HG03571 (cell line): ENCODE measurements around the gene CNNM2.

Source experiments
- ATAC-seq: cut with Tn5 transposase; IDR thresholded peaks from one replicate; pipeline ENCODE4 v1.9.1; 2021; ENCODE audit not compliant: unreplicated experiment

CNNM2 gene

DNA sequence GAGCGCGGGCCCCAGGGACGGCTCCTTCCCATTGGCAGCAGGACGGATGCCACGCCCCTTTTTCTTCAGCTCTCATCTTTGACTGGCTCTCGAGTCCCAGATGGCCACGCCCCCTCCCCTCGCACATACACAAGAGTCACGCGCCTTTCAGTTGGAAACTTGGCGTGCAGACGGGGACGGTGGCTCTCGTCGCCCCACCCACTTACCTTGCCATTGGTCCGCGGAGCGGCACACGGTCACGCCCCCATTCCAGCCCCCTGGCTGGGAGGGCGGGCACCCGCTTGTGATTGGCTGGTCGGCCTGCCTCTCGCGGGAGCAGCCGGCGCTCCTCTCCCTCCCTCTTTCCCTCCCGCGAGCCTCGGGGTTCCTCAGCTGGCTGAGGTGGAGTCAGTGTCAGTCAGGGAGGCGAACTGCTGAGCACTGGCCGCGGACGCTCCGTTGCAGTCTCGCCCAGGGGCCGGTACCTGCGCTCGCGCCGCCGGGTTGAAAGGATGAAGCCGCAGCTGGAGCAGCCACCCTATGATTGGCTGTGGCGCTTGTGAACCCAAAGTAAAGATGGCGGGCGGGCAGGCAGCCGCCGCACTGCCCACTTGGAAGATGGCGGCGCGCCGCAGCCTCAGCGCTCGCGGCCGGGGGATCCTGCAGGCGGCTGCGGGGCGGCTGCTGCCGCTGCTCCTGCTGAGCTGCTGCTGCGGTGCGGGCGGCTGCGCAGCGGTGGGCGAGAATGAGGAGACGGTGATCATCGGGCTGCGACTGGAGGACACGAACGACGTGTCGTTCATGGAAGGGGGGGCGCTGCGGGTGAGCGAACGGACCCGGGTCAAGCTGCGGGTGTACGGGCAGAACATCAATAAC lies at the start of gene CNNM2:
Gene CNNM2, plus strand, starts transcription at position 333 of the 855 bp plus-strand sequence. Its CDS starts 187 bp downstream, at position 520.
- ATAC-seq, result peak; percentile 84

GRCh38 chr10:102868911-102869257 lies 49.2 kb upstream of the CNNM2 start:
- ATAC-seq, result no peak

GRCh38 chr10:102869258-102870198 lies 48.6 kb upstream of the CNNM2 start, which contains the start of gene AS3MT:
Gene AS3MT (plus strand): TSS chr10:102869470. CDS start chr10:102869593, 123 bp downstream.
- no peak for ATAC-seq

GRCh38 chr10:102870221-102870620 lies 47.9 kb upstream of the CNNM2 start:
- no peak for ATAC-seq

DNA sequence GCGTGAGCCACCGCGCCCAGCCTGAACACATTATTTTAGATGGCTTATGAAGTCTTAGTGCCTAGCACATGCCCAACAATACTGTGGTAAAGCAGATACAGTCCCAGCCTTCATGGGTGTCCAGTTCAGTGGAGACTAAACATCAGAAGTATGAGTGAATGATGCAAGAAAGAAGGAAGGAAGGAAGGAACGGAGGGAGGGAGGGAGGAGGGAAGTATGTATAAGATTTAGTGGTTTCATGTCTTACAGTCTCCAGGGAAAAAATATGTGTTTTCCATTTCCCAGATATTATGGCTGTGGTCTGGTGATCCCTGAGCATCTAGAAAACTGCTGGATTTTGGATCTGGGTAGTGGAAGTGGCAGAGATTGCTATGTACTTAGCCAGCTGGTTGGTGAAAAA lies 45.9 kb upstream of the CNNM2 start:
- ATAC-seq, result no peak

- ATAC-seq, result no peak
Measured at GRCh38 chr10:102876747-102877153, 41.3 kb upstream of the CNNM2 start.

DNA sequence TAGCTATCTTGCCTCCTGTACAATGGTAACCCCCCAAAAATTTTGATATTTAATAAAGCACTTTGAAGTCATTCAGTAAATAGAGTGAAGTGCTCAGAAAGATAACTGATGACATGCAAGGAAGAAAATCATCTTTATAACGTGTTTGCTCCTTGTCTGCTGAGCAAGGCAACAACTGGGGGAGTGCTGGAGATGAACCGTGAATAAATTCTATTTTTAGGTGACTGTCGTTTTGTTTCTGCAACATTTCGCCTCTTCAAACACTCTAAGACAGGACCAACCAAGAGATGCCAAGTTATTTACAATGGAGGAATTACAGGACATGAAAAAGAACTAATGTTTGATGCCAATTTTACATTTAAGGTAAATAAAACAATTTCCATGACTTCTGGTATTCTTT lies 39.5 kb upstream of the CNNM2 start:
- ATAC-seq, result no peak

DNA sequence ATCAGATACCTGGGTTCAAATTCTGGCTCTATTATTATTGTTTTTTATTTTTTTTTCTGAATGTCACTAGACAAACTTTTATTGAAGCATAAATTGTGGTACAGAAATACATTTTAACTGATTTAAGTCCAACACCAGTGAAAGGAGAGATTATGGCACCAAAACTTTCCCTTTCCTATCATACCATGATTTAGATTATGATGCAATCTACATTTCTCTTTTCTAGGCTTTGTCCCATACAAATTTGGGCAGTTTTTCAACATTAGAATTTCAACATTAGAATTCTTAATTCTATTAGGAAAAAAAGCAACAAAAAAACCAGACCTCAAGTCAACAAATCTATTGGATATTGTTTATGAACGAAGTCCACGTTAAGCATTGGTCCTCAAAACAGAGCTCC lies 37.8 kb upstream of the CNNM2 start:
- no peak for ATAC-seq

DNA sequence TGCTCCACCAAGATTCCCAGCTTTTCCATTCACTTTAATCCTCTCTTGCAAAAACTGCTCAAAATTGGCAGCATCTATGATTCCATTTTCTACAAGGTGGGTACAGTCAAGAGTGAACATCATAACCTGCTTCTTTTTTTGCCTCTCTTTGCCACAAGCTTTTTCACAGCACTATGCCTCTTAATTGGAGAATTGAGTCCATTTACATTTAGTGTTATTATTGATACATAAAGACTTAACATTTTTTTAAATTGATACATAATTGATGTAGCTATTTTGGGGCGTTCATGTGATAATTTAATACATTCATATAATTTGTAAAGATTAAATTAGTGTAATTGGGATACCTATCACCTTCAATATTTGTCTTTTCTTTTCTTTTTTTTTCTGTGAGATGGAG lies 30.0 kb upstream of the CNNM2 start:
- no peak for ATAC-seq

DNA sequence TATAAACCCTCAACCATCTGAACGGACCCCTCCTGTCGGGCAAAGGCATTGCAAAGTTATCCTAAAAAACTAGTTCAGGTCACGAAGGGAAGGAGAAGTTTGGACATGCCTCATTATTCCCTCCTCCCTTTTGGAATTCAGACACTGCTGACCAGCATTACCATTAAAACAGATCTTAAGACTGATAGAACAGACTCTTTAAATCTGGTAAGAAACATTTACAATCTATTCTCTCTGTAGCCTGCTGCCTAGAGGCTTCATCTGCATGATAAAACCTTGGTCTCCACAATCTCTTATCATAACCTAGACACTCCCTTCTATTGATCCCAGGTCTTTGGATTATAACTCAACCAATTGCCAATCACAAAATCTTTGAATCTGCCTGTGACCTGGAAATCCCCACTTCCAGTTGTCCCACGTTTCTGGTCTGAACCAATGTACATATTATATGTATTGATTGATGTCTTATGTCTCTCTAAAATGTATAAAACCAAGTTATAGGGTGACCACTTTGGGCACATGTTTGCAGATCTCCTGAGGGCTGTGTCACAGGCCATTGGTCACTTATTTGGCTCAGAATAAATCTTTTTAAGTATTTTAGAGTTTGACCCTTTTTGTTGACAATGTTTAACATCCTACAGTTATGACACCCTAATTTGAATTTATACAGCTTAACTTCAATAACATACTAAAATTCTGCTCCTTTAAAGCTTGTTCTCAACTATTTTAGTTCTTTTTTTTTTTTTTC lies 23.5 kb upstream of the CNNM2 start:
- no peak for ATAC-seq

DNA sequence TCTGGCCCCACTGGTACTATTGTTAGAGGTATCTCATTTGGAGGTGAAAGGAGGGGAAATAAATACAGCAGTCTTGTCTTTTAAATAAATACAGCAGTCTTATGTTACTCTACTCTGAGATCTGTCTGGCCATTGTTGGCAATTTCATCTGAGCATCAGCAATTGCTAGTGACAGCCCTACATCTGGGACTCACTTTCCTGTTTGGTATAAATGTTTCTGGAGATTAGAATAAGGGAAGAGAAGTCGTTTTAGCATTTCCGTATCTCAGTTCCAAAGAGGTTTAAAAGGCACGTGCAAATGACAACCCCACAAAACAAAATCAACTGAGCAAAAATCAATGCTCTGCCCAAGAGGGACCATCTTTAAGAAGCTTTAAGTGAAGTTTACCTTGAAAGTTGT lies 18.1 kb upstream of the CNNM2 start:
- ATAC-seq, result no peak

GRCh38 chr10:102904346-102904745 lies 13.7 kb upstream of the CNNM2 start:
- no peak for ATAC-seq

GRCh38 chr10:102906507-102906906 lies 11.6 kb upstream of the CNNM2 start:
- no peak for ATAC-seq

DNA sequence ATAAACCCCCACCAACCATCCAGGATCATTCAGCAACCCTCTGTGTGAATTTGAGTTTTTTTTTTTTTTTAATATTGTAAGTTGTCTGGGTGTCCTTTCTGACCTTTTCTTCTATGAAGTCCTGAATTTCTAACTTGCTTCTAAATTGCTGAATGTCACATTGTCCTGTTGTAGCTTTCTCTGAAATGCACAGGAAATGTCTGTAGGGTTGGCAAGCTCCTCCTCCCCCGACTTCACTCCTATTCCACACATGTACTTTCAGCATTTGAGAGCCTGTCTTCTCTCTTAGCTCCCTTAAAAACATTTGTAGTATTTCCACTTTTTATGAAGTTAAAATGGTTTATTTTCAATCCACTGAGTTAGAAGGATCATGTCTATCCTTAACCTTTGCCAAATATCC lies 3.3 kb upstream of the CNNM2 start:
- ATAC-seq, result no peak

GRCh38 chr10:102916173-102916572 lies 1.9 kb upstream of the CNNM2 start:
- no peak for ATAC-seq

GRCh38 chr10:102917314-102917961 lies 656 bp upstream of the CNNM2 start:
- ATAC-seq, result peak; percentile 40

DNA sequence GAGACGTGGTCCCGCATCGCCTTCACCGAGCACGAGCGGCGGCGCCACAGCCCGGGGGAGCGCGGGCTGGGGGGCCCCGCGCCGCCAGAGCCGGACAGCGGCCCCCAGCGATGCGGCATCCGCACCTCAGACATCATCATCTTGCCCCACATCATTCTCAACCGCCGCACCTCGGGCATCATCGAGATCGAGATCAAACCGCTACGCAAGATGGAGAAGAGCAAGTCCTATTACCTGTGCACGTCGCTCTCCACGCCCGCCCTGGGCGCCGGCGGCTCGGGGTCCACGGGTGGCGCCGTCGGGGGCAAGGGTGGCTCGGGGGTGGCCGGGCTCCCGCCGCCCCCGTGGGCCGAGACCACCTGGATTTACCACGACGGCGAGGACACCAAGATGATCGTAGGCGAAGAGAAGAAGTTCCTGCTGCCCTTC lies 737 bp downstream of the CNNM2 start:
- peak; percentile 2 for ATAC-seq

DNA sequence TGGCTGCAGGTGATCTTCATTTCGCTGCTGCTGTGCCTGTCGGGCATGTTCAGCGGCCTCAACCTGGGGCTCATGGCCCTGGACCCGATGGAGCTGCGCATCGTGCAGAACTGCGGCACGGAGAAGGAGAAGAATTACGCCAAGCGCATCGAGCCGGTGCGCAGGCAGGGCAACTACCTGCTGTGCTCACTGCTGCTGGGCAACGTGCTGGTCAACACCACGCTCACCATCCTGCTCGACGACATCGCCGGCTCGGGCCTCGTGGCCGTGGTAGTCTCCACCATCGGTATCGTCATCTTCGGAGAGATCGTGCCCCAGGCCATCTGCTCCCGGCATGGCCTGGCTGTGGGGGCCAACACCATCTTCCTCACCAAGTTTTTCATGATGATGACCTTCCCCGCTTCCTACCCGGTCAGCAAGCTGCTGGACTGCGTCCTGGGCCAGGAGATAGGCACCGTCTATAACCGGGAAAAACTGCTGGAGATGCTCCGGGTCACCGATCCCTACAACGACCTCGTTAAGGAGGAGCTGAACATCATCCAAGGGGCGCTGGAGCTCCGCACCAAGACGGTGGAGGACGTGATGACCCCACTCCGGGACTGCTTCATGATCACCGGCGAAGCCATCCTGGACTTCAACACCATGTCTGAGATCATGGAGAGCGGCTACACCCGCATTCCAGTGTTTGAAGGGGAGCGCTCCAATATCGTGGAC lies 1.3 kb downstream of the CNNM2 start:
- no peak for ATAC-seq

- ATAC-seq, result no peak
Measured at GRCh38 chr10:102919992-102920739, 2.1 kb downstream of the CNNM2 start.
